PC-3 (cell line): ENCODE data around the gene EPHB1.

Experiments
- CTCF ChIP-seq: fragments of 300-600 bp; sonication (generic); conservative IDR thresholded peaks from 2 replicates; pipeline ENCODE4 v1.5.1; 2017; ENCODE audit warnings: antibody characterized with exemption, low read depth, mild to moderate bottlenecking, low read length
- EZH2phosphoT487 ChIP-seq: fragments of 300-600 bp; sonication (generic); IDR thresholded peaks from 2 replicates; pipeline ENCODE4 v1.6.1; 2018; ENCODE audit warnings: mild to moderate bottlenecking, antibody characterized with exemption, low read length, borderline replicate concordance

- TF ChIP-seq CTCF: no peak
- no peak for TF ChIP-seq EZH2phosphoT487
These were observed 444.0 kb downstream of the EPHB1 start for GRCh38 chr3:135238871-135239614.
